Stomach (tissue), 4 donors: ENCODE data around the gene TSHZ2.

ENCODE experiments used
- CTCF ChIP-seq, 7 experiments: fragments of 450-650 bp in 4 of 7; fragments of 200-600 bp in 3 of 7; sonication (generic) in 3 of 7; IDR thresholded peaks; one replicate each; pipeline ENCODE4 v1.5.1; 2016 to 2019; ENCODE audit warnings: antibody characterized with exemption in 7 of 7, control low read depth in 2 of 7, mild to moderate bottlenecking in 1 of 7
- EP300 ChIP-seq: sonication (generic); formaldehyde crosslinking; IDR thresholded peaks from one replicate; pipeline ENCODE4 v1.6.1; 2017; ENCODE audit warnings: antibody characterized with exemption

GRCh38 chr20:53349730-53350129 is 377.6 kb downstream of the TSHZ2 start:
- TF ChIP-seq CTCF (IDR thresholded peaks at IDR 0.05) (no peak), EP300 (no peak)
